ENCODE data around the gene PROM1.
A peak's percentile ranks its signal among the peaks of the same experiment; 100 is the strongest.

The PROM1 gene

GRCh38 chr4:15963001-15963451 is 120.8 kb downstream of the PROM1 start, which contains the start of gene FGFBP2:
Gene FGFBP2 (minus strand): TSS chr4:15963175. CDS start chr4:15963129, 46 bp downstream.
- WGBS: 43% methylated on average over 9 of the region's 9 CpGs
- no peak within 1 kb of the TSS for H2AK5ac ChIP-seq (ENCODE audit: low read length, severe bottlenecking)
- H4K8ac ChIP-seq (ENCODE audit: low read length): no peak within 1 kb of the TSS
- no peaks in the 10 kb centered on the region for H3K36me3 ChIP-seq (ENCODE audit: control insufficient read depth in 1 of 2, insufficient read depth in 2 of 2, low read depth in 1 of 2, low read length in 2 of 2)
- H2BK5ac ChIP-seq (ENCODE audit: low read depth, low read length, poor library complexity, severe bottlenecking): no peak within 1 kb of the TSS
- H3K23ac ChIP-seq (ENCODE audit: low read length in 2 of 2): no peak within 1 kb of the TSS
- no peak within 1 kb of the TSS for H3K9ac ChIP-seq (ENCODE audit: low read length)
- no peak within 1 kb of the TSS for H3K27ac ChIP-seq (ENCODE audit: low read length, poor library complexity, severe bottlenecking)
- peaks cover 3% of the 10 kb centered on the region for H3K4me1 ChIP-seq (ENCODE audit: control insufficient read depth, insufficient read depth, low read depth, low read length)
- peaks cover 7% of the 10 kb centered on the region for H3K9me3 ChIP-seq (ENCODE audit: control insufficient read depth, low read length)
- no peaks in the 10 kb centered on the region for H3K79me1 ChIP-seq (replicated peaks; ENCODE audit: low read length, poor library complexity, severe bottlenecking)
- no peak within 1 kb of the TSS for H3K4me3 ChIP-seq (ENCODE audit: insufficient read depth in 1 of 2, low read depth in 1 of 2, low read length in 2 of 2)
- H2BK12ac ChIP-seq (ENCODE audit: low read length in 2 of 2): no peak within 1 kb of the TSS
- H2BK15ac ChIP-seq (ENCODE audit: low read depth, poor library complexity, severe bottlenecking): no peak within 1 kb of the TSS
- H2AFZ ChIP-seq (ENCODE audit: low read depth, low read length): no peak within 1 kb of the TSS
- H3K27me3 ChIP-seq (ENCODE audit: control insufficient read depth in 1 of 2, insufficient read depth in 1 of 2, low read length in 2 of 2): peaks cover 0 to 10% of the 10 kb centered on the region in 2 experiments
- H3K4ac ChIP-seq (ENCODE audit: low read depth in 1 of 2, low read length in 2 of 2): no peak within 1 kb of the TSS
- H3K4me2 ChIP-seq (ENCODE audit: low read length, poor library complexity, severe bottlenecking): no peak within 1 kb of the TSS
- H4K91ac ChIP-seq (ENCODE audit: low read length): no peak within 1 kb of the TSS
- DNase-seq: peak; percentile 58
- H3K14ac ChIP-seq (ENCODE audit: low read length in 2 of 2): peak within 1 kb of the TSS in 1 of 2 experiments; percentile 58
- no peak within 1 kb of the TSS for H2BK120ac ChIP-seq (ENCODE audit: low read depth, low read length)
- no peak within 1 kb of the TSS for H3K18ac ChIP-seq (ENCODE audit: low read depth in 1 of 2, low read length in 2 of 2)

DNA sequence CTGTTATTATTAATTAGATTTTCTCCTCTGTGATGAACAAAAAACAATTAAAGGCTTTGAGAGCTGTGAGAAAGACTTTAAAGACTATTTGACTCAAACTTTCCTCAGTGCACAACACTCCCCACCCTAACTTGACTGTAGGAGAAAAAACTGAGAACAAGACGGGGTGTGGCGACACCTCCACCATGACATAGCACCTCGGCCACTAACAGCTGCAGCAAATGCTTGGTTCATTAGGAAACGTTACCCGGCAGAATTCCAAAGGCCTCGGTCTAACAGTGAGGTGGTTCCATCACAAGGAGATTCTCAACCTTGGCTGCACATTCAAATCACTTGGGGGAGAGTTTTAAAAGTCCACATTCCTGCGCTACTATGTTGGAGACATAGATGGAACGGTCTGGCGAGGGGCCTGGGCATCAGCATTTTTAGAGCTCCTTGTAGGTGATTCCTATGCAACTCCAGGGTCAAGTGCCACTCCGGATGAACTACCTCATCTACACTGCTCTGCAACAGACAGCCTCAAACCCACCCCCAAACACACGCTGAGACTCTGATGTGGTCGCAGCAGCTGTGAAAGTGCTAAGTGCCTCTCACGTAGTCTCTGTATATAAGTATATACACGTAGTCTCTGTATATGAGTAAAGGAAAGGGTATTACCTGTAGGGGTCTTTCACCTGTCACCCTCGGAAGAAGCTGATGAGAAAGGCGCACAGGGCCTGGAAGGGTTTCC is 121.9 kb downstream of the PROM1 start:
- Histone ChIP-seq H4K91ac (ENCODE audit: low read length) (no peak overlapping the region), H2BK12ac (ENCODE audit: low read length in 2 of 2) (no peak overlapping the region), H2AFZ (ENCODE audit: low read depth, low read length) (no peak overlapping the region), H3K4me2 (ENCODE audit: low read length, poor library complexity, severe bottlenecking) (no peak overlapping the region), H3K23ac (ENCODE audit: low read length in 2 of 2) (no peak overlapping the region), H3K4me3 (ENCODE audit: insufficient read depth in 1 of 2, low read depth in 1 of 2, low read length in 2 of 2) (no peak overlapping the region), H3K9ac (ENCODE audit: low read length) (no peak overlapping the region), H3K27me3 (ENCODE audit: control insufficient read depth in 1 of 2, insufficient read depth in 1 of 2, low read length in 2 of 2) (peaks cover 0 to 10% of the 10 kb centered on the region in 2 experiments), H2BK120ac (ENCODE audit: low read depth, low read length) (no peak overlapping the region), H2BK5ac (ENCODE audit: low read depth, low read length, poor library complexity, severe bottlenecking) (no peak overlapping the region), H4K8ac (ENCODE audit: low read length) (no peak overlapping the region), H2BK15ac (ENCODE audit: low read depth, poor library complexity, severe bottlenecking) (no peak overlapping the region), H3K36me3 (ENCODE audit: control insufficient read depth in 1 of 2, insufficient read depth in 2 of 2, low read depth in 1 of 2, low read length in 2 of 2) (no peaks in the 10 kb centered on the region), H3K27ac (ENCODE audit: low read length, poor library complexity, severe bottlenecking) (no peak overlapping the region), H3K14ac (ENCODE audit: low read length in 2 of 2) (no peak overlapping the region), H3K4me1 (ENCODE audit: control insufficient read depth, insufficient read depth, low read depth, low read length) (peaks cover 3% of the 10 kb centered on the region), H3K4ac (ENCODE audit: low read depth in 1 of 2, low read length in 2 of 2) (no peak overlapping the region), H3K79me1 (replicated peaks; ENCODE audit: low read length, poor library complexity, severe bottlenecking) (no peaks in the 10 kb centered on the region), H3K18ac (ENCODE audit: low read depth in 1 of 2, low read length in 2 of 2) (no peak overlapping the region), H2AK5ac (ENCODE audit: low read length, severe bottlenecking) (no peak overlapping the region), H3K9me3 (ENCODE audit: control insufficient read depth, low read length) (peaks cover 7% of the 10 kb centered on the region)
- DNase-seq: no peak
- WGBS: 80% methylated on average over 16 of the region's 16 CpGs

GRCh38 chr4:15958562-15958961 is 125.3 kb downstream of the PROM1 start:
- no peak overlapping the region for H2BK5ac ChIP-seq (ENCODE audit: low read depth, low read length, poor library complexity, severe bottlenecking)
- H3K4me2 ChIP-seq (ENCODE audit: low read length, poor library complexity, severe bottlenecking): no peak overlapping the region
- no peak overlapping the region for H2BK15ac ChIP-seq (ENCODE audit: low read depth, poor library complexity, severe bottlenecking)
- H3K9ac ChIP-seq (ENCODE audit: low read length): no peak overlapping the region
- no peak overlapping the region for H3K14ac ChIP-seq (ENCODE audit: low read length in 2 of 2)
- H3K27me3 ChIP-seq (ENCODE audit: control insufficient read depth in 1 of 2, insufficient read depth in 1 of 2, low read length in 2 of 2): peaks cover 0 to 5% of the 10 kb centered on the region in 2 experiments
- H2AFZ ChIP-seq (ENCODE audit: low read depth, low read length): no peak overlapping the region
- no peak for DNase-seq
- no peak overlapping the region for H3K23ac ChIP-seq (ENCODE audit: low read length in 2 of 2)
- no peak overlapping the region for H3K4ac ChIP-seq (ENCODE audit: low read depth in 1 of 2, low read length in 2 of 2)
- H3K4me3 ChIP-seq (ENCODE audit: insufficient read depth in 1 of 2, low read depth in 1 of 2, low read length in 2 of 2): no peak overlapping the region
- H2AK5ac ChIP-seq (ENCODE audit: low read length, severe bottlenecking): no peak overlapping the region
- no peaks in the 10 kb centered on the region for H3K36me3 ChIP-seq (ENCODE audit: control insufficient read depth in 1 of 2, insufficient read depth in 2 of 2, low read depth in 1 of 2, low read length in 2 of 2)
- WGBS: no CpG with 5 or more reads among the region's 2 CpGs
- no peak overlapping the region for H4K91ac ChIP-seq (ENCODE audit: low read length)
- no peak overlapping the region for H2BK120ac ChIP-seq (ENCODE audit: low read depth, low read length)
- H3K27ac ChIP-seq (ENCODE audit: low read length, poor library complexity, severe bottlenecking): no peak overlapping the region
- peaks cover 4% of the 10 kb centered on the region for H3K4me1 ChIP-seq (ENCODE audit: control insufficient read depth, insufficient read depth, low read depth, low read length)
- no peak overlapping the region for H2BK12ac ChIP-seq (ENCODE audit: low read length in 2 of 2)
- H4K8ac ChIP-seq (ENCODE audit: low read length): no peak overlapping the region
- no peaks in the 10 kb centered on the region for H3K9me3 ChIP-seq (ENCODE audit: control insufficient read depth, low read length)
- no peaks in the 10 kb centered on the region for H3K79me1 ChIP-seq (replicated peaks; ENCODE audit: low read length, poor library complexity, severe bottlenecking)
- H3K18ac ChIP-seq (ENCODE audit: low read depth in 1 of 2, low read length in 2 of 2): no peak overlapping the region

DNA sequence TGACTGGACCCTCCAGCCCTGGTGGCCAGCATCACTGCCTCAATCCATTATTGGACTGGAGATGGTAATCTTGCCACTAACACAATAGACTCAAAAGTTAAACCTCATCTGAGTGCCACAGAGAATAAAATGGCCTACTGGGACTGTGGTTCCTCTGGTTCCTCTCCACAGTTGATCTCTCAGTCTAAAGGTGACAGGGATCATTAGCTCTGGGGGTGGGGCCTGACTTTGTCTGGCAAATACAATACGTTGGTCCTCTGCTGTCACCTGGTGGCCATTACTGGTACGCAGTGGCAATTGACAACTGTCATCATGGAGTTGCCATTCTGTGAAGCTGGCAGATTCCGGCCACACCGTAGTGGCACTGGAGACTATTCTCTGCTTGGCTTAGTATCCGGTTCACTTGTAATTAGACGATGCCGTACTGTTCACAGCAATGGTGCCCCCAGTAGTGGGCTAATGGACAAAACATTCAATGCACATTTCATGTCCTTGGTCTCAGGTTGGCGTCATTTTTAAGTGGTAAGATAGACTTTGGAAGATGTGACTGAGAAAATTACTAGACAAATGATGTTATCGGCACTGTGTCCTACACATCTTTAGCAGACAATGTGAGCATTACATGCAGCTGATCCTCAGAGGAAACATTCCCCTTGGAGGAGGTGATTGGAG is 127.5 kb downstream of the PROM1 start:
- WGBS: 56% methylated on average over 9 of the region's 9 CpGs

More for the DNA sequence above, 127.5 kb downstream of the PROM1 start:
- Histone ChIP-seq H3K18ac (ENCODE audit: low read depth in 1 of 2, low read length in 2 of 2) (no peak overlapping the region), H3K23ac (ENCODE audit: low read length in 2 of 2) (no peak overlapping the region), H3K4me3 (ENCODE audit: insufficient read depth in 1 of 2, low read depth in 1 of 2, low read length in 2 of 2) (no peak overlapping the region), H3K14ac (ENCODE audit: low read length in 2 of 2) (no peak overlapping the region), H3K4me1 (ENCODE audit: control insufficient read depth, insufficient read depth, low read depth, low read length) (peaks cover 2% of the 10 kb centered on the region), H2AFZ (ENCODE audit: low read depth, low read length) (no peak overlapping the region), H3K27me3 (ENCODE audit: control insufficient read depth in 1 of 2, insufficient read depth in 1 of 2, low read length in 2 of 2) (peaks cover 0 to 5% of the 10 kb centered on the region in 2 experiments), H2AK5ac (ENCODE audit: low read length, severe bottlenecking) (no peak overlapping the region), H3K79me1 (replicated peaks; ENCODE audit: low read length, poor library complexity, severe bottlenecking) (no peaks in the 10 kb centered on the region), H3K4ac (ENCODE audit: low read depth in 1 of 2, low read length in 2 of 2) (no peak overlapping the region), H3K36me3 (ENCODE audit: control insufficient read depth in 1 of 2, insufficient read depth in 2 of 2, low read depth in 1 of 2, low read length in 2 of 2) (no peaks in the 10 kb centered on the region), H2BK120ac (ENCODE audit: low read depth, low read length) (no peak overlapping the region), H3K4me2 (ENCODE audit: low read length, poor library complexity, severe bottlenecking) (no peak overlapping the region), H3K27ac (ENCODE audit: low read length, poor library complexity, severe bottlenecking) (no peak overlapping the region), H2BK12ac (ENCODE audit: low read length in 2 of 2) (no peak overlapping the region), H4K91ac (ENCODE audit: low read length) (no peak overlapping the region), H4K8ac (ENCODE audit: low read length) (no peak overlapping the region), H3K9me3 (ENCODE audit: control insufficient read depth, low read length) (no peaks in the 10 kb centered on the region), H2BK5ac (ENCODE audit: low read depth, low read length, poor library complexity, severe bottlenecking) (no peak overlapping the region), H2BK15ac (ENCODE audit: low read depth, poor library complexity, severe bottlenecking) (no peak overlapping the region), H3K9ac (ENCODE audit: low read length) (no peak overlapping the region)
- DNase-seq: peak; percentile 66
